Bronchial epithelial cell (primary cell): ENCODE data around the gene ABI3BP. TPM values are rescaled to one million over a fixed set of nuclear protein-coding genes. Genes with fewer than 3 reads are reported as not detected.

ENCODE experiments used
- DNase-seq: peaks from one replicate; pipeline ENCODE4 v3.0.0-alpha.2; 2010; ENCODE audit warnings: low read depth
- FAIRE-seq: peaks from 2 replicates; lab custom pipeline; 2011; peaks lifted over from hg19 to GRCh38; lab: Jason Lieb, UNC
- H3K27me3 ChIP-seq: 2 replicates; pipeline ENCODE4 v1.5.1; 2011; ENCODE audit warnings: low read length; ENCODE audit not compliant: control insufficient read depth, insufficient read depth
- H3K36me3 ChIP-seq: 2 replicates; pipeline ENCODE4 v1.5.1; 2011; ENCODE audit warnings: low read length; ENCODE audit not compliant: control insufficient read depth, insufficient read depth
- H3K4me3 ChIP-seq: 2 replicates; pipeline ENCODE4 v1.5.1; 2011; ENCODE audit warnings: mild to moderate bottlenecking, low read depth, low read length, control low read depth
- total RNA-seq: library from RNA; depleted of rRNA; stranded (reverse); fragments of >200 nt; gene quantifications from 2 replicates; pipeline ENCODE4 v1.2.1, GENCODE V29; 2014
- TF ChIP-seq, protein P1 (sequence below): IDR thresholded peaks from 2 replicates; pipeline ENCODE4 v1.5.1; 2011; ENCODE audit warnings: mild to moderate bottlenecking, moderate library complexity, low read length, control low read depth, inconsistent platforms; ENCODE audit not compliant: insufficient read depth, severe bottlenecking

Gene ABI3BP
- total RNA-seq, 1 donor from 2014 or later: 0.53 TPM

DNA sequence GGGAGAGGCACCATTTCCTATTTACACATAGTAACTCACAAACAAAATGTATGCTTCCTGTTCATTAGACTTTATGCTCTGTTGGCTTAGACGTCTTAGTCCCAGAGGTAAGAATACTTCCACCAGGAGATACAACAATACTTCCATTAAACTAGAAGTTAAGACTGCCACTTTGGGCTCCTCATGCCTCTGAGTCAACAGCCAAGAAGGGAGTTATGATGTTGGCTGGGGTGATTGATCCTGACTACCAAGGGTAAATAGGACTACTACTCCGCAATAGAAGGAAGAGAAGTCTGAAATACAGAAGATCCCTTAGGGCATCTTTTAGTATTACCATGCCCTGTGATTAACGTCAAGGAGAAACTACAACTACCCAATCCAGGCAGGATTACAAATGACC, 43.5 kb upstream of the ABI3BP start:
- H3K36me3 ChIP-seq: no peaks in the 10 kb centered on the region
- DNase-seq (peak; percentile 73), FAIRE-seq (no peak)
- TF ChIP-seq, protein P1, sequence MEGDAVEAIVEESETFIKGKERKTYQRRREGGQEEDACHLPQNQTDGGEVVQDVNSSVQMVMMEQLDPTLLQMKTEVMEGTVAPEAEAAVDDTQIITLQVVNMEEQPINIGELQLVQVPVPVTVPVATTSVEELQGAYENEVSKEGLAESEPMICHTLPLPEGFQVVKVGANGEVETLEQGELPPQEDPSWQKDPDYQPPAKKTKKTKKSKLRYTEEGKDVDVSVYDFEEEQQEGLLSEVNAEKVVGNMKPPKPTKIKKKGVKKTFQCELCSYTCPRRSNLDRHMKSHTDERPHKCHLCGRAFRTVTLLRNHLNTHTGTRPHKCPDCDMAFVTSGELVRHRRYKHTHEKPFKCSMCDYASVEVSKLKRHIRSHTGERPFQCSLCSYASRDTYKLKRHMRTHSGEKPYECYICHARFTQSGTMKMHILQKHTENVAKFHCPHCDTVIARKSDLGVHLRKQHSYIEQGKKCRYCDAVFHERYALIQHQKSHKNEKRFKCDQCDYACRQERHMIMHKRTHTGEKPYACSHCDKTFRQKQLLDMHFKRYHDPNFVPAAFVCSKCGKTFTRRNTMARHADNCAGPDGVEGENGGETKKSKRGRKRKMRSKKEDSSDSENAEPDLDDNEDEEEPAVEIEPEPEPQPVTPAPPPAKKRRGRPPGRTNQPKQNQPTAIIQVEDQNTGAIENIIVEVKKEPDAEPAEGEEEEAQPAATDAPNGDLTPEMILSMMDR: no peak
- H3K27me3 ChIP-seq: no peaks in the 10 kb centered on the region
- no peak overlapping the region for H3K4me3 ChIP-seq

GRCh38 chr3:101036213-101036618, 43.0 kb upstream of the ABI3BP start:
- no peaks in the 10 kb centered on the region for H3K36me3 ChIP-seq
- TF ChIP-seq, protein P1: no peak
- DNase-seq: peak; percentile 96
- peak; percentile 86 for FAIRE-seq
- H3K4me3 ChIP-seq: no peak overlapping the region
- H3K27me3 ChIP-seq: no peaks in the 10 kb centered on the region

GRCh38 chr3:101027286-101027685, 34.1 kb upstream of the ABI3BP start:
- TF ChIP-seq, protein P1: no peak
- DNase-seq (no peak), FAIRE-seq (no peak)
- Histone ChIP-seq H3K4me3 (no peak overlapping the region), H3K27me3 (no peaks in the 10 kb centered on the region), H3K36me3 (no peaks in the 10 kb centered on the region)

DNA sequence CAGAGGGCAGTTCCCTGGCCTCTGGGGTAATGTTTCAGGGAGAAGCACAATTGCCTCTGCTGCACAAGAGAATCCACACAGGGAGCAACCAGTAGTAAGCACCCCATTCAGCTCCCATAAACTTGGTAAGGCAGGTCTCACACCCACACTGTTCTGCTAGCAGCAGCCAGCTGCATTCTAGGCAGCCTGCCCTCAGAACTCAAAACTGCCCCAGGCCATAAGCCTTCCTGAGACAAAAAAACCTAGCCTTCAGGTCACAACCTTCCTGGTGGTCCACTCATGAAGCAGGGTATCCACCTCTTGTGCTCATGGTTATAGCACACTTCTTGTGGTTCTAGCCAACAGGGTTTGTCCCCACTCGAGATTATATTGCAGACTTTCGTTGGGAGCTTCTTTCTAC, 33.7 kb upstream of the ABI3BP start:
- H3K36me3 ChIP-seq: no peaks in the 10 kb centered on the region
- no peak overlapping the region for H3K4me3 ChIP-seq
- FAIRE-seq: no peak
- H3K27me3 ChIP-seq: no peaks in the 10 kb centered on the region
- DNase-seq: no peak
- TF ChIP-seq, protein P1: no peak

DNA sequence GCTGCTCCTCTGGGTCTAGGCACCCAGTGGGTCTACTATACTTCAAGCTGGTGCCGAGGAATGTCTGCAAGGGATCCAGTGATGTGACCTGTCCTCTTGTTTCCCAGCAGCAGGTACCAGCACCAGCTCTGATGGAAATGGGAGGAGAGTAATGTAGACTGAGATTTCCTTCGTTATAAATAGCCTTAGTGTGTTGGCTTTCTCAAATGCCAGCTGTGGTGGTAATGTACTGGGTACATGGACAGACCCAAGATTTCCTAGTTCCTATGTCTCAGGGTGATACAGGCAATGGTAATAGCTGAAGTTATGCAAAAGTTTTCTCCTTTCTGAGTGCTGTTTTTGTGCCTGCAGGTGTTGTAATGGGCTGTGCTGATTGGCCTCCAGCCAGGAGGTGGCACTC, 33.0 kb upstream of the ABI3BP start:
- DNase-seq (no peak), FAIRE-seq (peak; percentile 52)
- TF ChIP-seq, protein P1: no peak
- no peaks in the 10 kb centered on the region for H3K27me3 ChIP-seq
- H3K36me3 ChIP-seq: no peaks in the 10 kb centered on the region
- H3K4me3 ChIP-seq: no peak overlapping the region

DNA sequence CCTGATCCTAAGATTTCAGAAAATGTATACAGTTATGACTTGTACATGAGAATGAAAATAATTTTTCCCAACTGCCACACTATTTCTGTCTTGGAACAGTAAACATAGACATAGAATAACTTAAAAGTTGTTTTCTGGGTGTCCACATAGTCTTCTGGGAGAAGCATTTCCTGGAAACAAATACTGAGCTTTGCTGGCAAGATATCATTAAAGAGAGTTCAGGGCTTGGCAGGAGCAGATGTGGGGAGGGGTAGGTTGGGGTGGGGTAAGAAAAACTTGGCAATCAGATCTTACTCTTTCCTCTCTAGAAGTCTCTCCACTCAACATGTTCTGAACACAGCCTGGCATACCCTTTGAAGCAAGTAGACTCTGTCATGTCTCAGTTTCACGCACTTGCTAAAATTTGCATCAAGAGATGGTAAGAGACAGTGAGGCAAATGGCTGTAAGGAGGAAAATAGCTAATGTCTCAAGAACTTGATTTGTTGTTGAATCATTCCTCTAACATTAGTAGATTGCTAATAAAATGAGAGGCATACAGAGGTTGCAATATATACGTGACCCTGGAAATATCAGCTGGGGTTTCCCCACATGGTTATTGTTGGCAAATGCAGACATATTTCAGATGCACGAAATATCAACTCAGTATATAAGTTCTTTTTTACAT, 27.3 kb upstream of the ABI3BP start:
- Histone ChIP-seq H3K27me3 (no peaks in the 10 kb centered on the region), H3K36me3 (no peaks in the 10 kb centered on the region), H3K4me3 (no peak overlapping the region)
- DNase-seq: no peak
- no peak for FAIRE-seq
- TF ChIP-seq, protein P1: no peak
